Measurements from ENCODE around the gene SKIC2.
A peak's percentile ranks its signal among the peaks of the same experiment; 100 is the strongest.
"Not testable (repeated sequence)": the region's sequence is repeated elsewhere in the genome, so short reads cannot be mapped to it uniquely, and the experiment has no call there.

The SKIC2 gene

GRCh38 chr6:31969712-31970603 is 11.0 kb downstream of the SKIC2 start:
- no peak for DNase-seq (ENCODE audit: low spot score)

GRCh38 chr6:31970604-31971271 is 11.8 kb downstream of the SKIC2 start:
- no peak for DNase-seq (ENCODE audit: low spot score)

- DNase-seq (ENCODE audit: low spot score) = no peak
Measured at GRCh38 chr6:31971279-31971992, 12.5 kb downstream of the SKIC2 start.

- DNase-seq (ENCODE audit: low spot score) = peak; percentile 99
Measured at GRCh38 chr6:31971993-31972708, 13.2 kb downstream of the SKIC2 start, which contains the start of gene DXO. Gene DXO (minus strand): TSS chr6:31972138. CDS start chr6:31971675, 463 bp downstream.

GRCh38 chr6:31972709-31973350 is 13.9 kb downstream of the SKIC2 start:
- DNase-seq (ENCODE audit: low spot score) = no peak

- DNase-seq (ENCODE audit: low spot score) = not testable (repeated sequence)
Measured at GRCh38 chr6:31976065-31976464, 17.1 kb downstream of the SKIC2 start.

GRCh38 chr6:31977816-31978431 is 18.9 kb downstream of the SKIC2 start:
- no peak for DNase-seq (ENCODE audit: low spot score)

GRCh38 chr6:31978831-31979230 is 19.9 kb downstream of the SKIC2 start:
- DNase-seq (ENCODE audit: low spot score) = no peak

GRCh38 chr6:31979238-31979898 is 20.4 kb downstream of the SKIC2 start:
- DNase-seq (ENCODE audit: low spot score) = no peak

GRCh38 chr6:31980195-31980876 is 21.4 kb downstream of the SKIC2 start:
- DNase-seq (ENCODE audit: low spot score) = not testable (repeated sequence)

GRCh38 chr6:31980998-31981397 is 22.0 kb downstream of the SKIC2 start:
- not testable (repeated sequence) for DNase-seq (ENCODE audit: low spot score)

GRCh38 chr6:31981744-31982143 is 22.8 kb downstream of the SKIC2 start, which contains the start of gene C4A:
Gene C4A (plus strand): TSS chr6:31982057. CDS start chr6:31982108, 51 bp downstream.
- DNase-seq (ENCODE audit: low spot score) = not testable (repeated sequence)

- not testable (repeated sequence) for DNase-seq (ENCODE audit: low spot score)
Measured at GRCh38 chr6:31989363-31989762, 30.4 kb downstream of the SKIC2 start.

GRCh38 chr6:31994421-31994820 is 35.4 kb downstream of the SKIC2 start:
- DNase-seq (ENCODE audit: low spot score) = not testable (repeated sequence)

- DNase-seq (ENCODE audit: low spot score) = not testable (repeated sequence)
Measured at GRCh38 chr6:31996385-31996784, 37.4 kb downstream of the SKIC2 start.

- DNase-seq (ENCODE audit: low spot score) = not testable (repeated sequence)
Measured at GRCh38 chr6:32002546-32003268, 43.7 kb downstream of the SKIC2 start.

- not testable (repeated sequence) for DNase-seq (ENCODE audit: low spot score)
Measured at GRCh38 chr6:32003301-32003700, 44.3 kb downstream of the SKIC2 start.

GRCh38 chr6:32004393-32004792 is 45.4 kb downstream of the SKIC2 start:
- DNase-seq (ENCODE audit: low spot score) = not testable (repeated sequence)

All from Ammon's horn (tissue), 1 donor.